Gastrocnemius medialis (tissue), 4 donors: ENCODE results near the gene CD300E.

Source experiments
- POLR2A ChIP-seq, 2 donors: fragments of 450-650 bp; IDR thresholded peaks; one replicate each; pipeline ENCODE4 v1.6.1; 2017; ENCODE audit warnings: antibody characterized with exemption in 2 of 2, mild to moderate bottlenecking in 2 of 2, moderate library complexity in 2 of 2
- TF ChIP-seq, protein P1 (sequence below), 5 experiments: fragments of 450-650 bp in 3 of 5; fragments of 200-600 bp in 2 of 5; sonication (generic) in 2 of 5; IDR thresholded peaks in 4 of 5; conservative IDR thresholded peaks in 1 of 5; 1 replicate in 4 of 5; 2 replicates in 1 of 5; pipeline ENCODE4 v1.5.1; 2016 to 2019; ENCODE audit warnings: antibody characterized with exemption in 5 of 5, mild to moderate bottlenecking in 3 of 5, moderate library complexity in 3 of 5

DNA sequence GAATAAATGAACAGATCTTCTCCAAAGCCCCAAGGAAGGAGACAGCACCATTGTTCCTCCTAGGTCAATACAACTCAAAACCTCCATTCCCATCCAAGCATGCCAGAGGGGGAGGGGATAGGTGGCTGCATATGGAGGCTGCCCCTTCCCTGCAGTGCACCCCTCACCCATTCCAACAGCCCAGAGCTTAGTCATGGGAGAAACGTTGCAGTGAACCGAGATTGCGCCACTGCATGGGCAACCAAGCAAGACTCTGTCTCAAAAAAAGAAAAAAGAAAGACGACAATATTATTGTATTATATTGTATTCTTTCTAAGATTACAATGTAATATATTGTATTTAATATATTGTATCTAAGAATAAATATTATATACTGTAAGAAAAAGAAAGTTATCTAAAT, 36.4 kb upstream of the CD300E start:
- no peak for TF ChIP-seq POLR2A (IDR thresholded peaks at IDR 0.05)
- TF ChIP-seq, protein P1, sequence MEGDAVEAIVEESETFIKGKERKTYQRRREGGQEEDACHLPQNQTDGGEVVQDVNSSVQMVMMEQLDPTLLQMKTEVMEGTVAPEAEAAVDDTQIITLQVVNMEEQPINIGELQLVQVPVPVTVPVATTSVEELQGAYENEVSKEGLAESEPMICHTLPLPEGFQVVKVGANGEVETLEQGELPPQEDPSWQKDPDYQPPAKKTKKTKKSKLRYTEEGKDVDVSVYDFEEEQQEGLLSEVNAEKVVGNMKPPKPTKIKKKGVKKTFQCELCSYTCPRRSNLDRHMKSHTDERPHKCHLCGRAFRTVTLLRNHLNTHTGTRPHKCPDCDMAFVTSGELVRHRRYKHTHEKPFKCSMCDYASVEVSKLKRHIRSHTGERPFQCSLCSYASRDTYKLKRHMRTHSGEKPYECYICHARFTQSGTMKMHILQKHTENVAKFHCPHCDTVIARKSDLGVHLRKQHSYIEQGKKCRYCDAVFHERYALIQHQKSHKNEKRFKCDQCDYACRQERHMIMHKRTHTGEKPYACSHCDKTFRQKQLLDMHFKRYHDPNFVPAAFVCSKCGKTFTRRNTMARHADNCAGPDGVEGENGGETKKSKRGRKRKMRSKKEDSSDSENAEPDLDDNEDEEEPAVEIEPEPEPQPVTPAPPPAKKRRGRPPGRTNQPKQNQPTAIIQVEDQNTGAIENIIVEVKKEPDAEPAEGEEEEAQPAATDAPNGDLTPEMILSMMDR (IDR thresholded peaks at IDR 0.05 in 4 of 5, conservative IDR thresholded peaks at IDR 0.05 in 1 of 5) = no peak
